ENCODE measurements around the gene OR2T3.
"Not testable (repeated sequence)": the region's sequence is repeated elsewhere in the genome, so short reads cannot be mapped to it uniquely, and the experiment has no call there.

- not testable (repeated sequence) for TF ChIP-seq EP300, POLR2AphosphoS5 (IDR thresholded peaks at IDR 0.05)
Measured at GRCh38 chr1:248473051-248473450, at the start of gene OR2T3.
